Tibial nerve (tissue), 4 donors: ENCODE measurements around the gene KIF21B.

ENCODE experiments used
- EP300 ChIP-seq, 2 donors: sonication (generic); formaldehyde crosslinking; IDR thresholded peaks; one replicate each; pipeline ENCODE4 v1.6.1; 2017; ENCODE audit warnings: antibody characterized with exemption in 2 of 2, mild to moderate bottlenecking in 1 of 2
- TF ChIP-seq, protein P1 (sequence below), 5 experiments: fragments of 200-600 bp in 3 of 5; fragments of 450-650 bp in 2 of 5; sonication (generic) in 3 of 5; IDR thresholded peaks; one replicate each; pipeline ENCODE4 v1.5.1; 2016 to 2019; ENCODE audit warnings: antibody characterized with exemption in 5 of 5, mild to moderate bottlenecking in 3 of 5, moderate library complexity in 2 of 5

- TF ChIP-seq, protein P1, sequence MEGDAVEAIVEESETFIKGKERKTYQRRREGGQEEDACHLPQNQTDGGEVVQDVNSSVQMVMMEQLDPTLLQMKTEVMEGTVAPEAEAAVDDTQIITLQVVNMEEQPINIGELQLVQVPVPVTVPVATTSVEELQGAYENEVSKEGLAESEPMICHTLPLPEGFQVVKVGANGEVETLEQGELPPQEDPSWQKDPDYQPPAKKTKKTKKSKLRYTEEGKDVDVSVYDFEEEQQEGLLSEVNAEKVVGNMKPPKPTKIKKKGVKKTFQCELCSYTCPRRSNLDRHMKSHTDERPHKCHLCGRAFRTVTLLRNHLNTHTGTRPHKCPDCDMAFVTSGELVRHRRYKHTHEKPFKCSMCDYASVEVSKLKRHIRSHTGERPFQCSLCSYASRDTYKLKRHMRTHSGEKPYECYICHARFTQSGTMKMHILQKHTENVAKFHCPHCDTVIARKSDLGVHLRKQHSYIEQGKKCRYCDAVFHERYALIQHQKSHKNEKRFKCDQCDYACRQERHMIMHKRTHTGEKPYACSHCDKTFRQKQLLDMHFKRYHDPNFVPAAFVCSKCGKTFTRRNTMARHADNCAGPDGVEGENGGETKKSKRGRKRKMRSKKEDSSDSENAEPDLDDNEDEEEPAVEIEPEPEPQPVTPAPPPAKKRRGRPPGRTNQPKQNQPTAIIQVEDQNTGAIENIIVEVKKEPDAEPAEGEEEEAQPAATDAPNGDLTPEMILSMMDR (IDR thresholded peaks at IDR 0.05), result no peak
- TF ChIP-seq EP300 (IDR thresholded peaks at IDR 0.05), result no peak
These were observed 37.5 kb upstream of the KIF21B start for GRCh38 chr1:201061049-201061448.
